Measurements from ENCODE around the gene NEGR1. TPM values are rescaled to one million over a fixed set of nuclear protein-coding genes. Genes with fewer than 3 reads are reported as not detected.

Gene NEGR1
- total RNA-seq, 1 experiment from 2014 or later = not detected

GRCh38 chr1:71565262-71565661 is 717.1 kb downstream of the NEGR1 start:
- in situ Hi-C loops (cut with HindIII; ENCODE audit: low pct_unique_long_range_greater_than_20kb, low sequenced_read_pairs) = no loop called here
- no peak for DNase-seq (ENCODE audit: low read depth, low spot score)

DNA sequence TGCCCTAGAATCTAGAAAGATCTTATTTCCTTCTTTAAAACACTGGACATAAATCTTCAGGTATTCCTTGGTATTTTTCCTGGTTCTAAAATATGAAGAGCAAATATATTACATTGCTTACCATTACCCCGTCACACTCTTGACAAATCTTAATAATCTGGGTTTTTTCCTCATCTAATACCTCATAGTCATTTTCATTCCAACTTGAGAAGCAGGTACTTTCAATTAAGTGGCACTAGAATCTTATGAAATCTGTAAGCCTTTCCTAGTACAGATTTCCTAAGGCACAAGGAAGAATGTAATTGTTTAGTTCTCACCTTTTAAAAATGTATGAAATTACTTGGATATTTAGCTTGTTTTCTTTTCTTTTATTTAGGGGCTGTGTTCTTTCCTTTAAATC is 720.0 kb downstream of the NEGR1 start:
- in situ Hi-C loops (cut with HindIII; ENCODE audit: low pct_unique_long_range_greater_than_20kb, low sequenced_read_pairs) = no loop called here
- DNase-seq (ENCODE audit: low read depth, low spot score) = no peak

- no peak for DNase-seq (ENCODE audit: low read depth, low spot score)
- in situ Hi-C loops (cut with HindIII; ENCODE audit: low pct_unique_long_range_greater_than_20kb, low sequenced_read_pairs) = no loop called here
Measured at GRCh38 chr1:71561729-71562128, 720.6 kb downstream of the NEGR1 start.

- in situ Hi-C loops (cut with HindIII; ENCODE audit: low pct_unique_long_range_greater_than_20kb, low sequenced_read_pairs) = no loop called here
Measured at GRCh38 chr1:71561206-71561605, 721.1 kb downstream of the NEGR1 start.

GRCh38 chr1:71559880-71560279 is 722.5 kb downstream of the NEGR1 start:
- in situ Hi-C loops (cut with HindIII; ENCODE audit: low pct_unique_long_range_greater_than_20kb, low sequenced_read_pairs) = no loop called here
- no peak for DNase-seq (ENCODE audit: low read depth, low spot score)

More at GRCh38 chr1:71561206-71561605, 721.1 kb downstream of the NEGR1 start:
- DNase-seq (ENCODE audit: low read depth, low spot score) = no peak

GRCh38 chr1:71557138-71557537 is 725.2 kb downstream of the NEGR1 start:
- no peak for DNase-seq (ENCODE audit: low read depth, low spot score)
- in situ Hi-C loops (cut with HindIII; ENCODE audit: low pct_unique_long_range_greater_than_20kb, low sequenced_read_pairs) = no loop called here

DNA sequence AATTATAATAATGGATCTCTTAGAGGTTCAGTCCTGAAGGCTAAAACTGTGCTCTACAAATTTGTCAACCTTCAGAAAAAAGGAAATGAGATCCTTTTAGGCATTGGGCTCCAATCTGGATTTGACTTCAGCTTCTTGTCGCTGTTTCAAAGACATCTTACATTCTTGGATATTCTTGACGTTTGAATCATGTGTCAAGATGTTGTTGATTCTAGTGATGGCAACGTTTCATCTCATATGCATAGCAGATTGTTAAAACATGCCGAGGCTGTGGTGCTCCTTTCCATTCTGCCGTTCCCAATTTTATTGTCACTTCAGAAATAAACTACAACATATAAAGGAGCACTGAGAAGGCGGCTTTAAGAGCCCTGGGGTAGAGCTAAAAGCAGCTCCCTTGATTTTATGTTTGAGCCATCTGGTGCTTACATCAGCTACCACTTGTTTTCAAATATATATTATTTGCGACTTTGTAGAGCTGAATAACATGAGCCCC is 733.9 kb downstream of the NEGR1 start:
- in situ Hi-C loops (cut with HindIII; ENCODE audit: low pct_unique_long_range_greater_than_20kb, low sequenced_read_pairs) = no loop called here
- no peak for DNase-seq (ENCODE audit: low read depth, low spot score)

DNA sequence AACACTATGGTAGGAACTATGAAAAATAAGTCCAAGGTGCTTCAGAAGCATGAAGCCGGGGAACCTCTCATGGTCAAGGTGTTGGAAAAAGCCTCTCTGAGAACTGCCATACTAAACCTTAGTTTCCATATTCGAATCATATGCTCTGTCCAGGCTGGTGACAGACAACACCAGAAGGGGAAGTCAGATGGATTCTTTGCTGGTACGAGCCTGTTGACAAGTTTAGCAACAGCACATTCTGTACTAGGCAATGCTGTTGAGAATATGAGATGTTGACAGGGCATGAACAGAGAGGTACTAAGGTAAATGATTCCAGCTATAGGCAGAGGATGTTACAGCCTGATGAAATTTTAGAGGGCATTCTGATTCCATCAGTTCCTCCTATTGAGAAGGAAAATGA is 740.2 kb downstream of the NEGR1 start:
- DNase-seq (ENCODE audit: low read depth, low spot score) = no peak
- in situ Hi-C loops (cut with HindIII; ENCODE audit: low pct_unique_long_range_greater_than_20kb, low sequenced_read_pairs) = no loop called here

GRCh38 chr1:71533950-71534349 is 748.4 kb downstream of the NEGR1 start:
- in situ Hi-C loops (cut with HindIII; ENCODE audit: low pct_unique_long_range_greater_than_20kb, low sequenced_read_pairs) = no loop called here
- DNase-seq (ENCODE audit: low read depth, low spot score) = no peak

DNA sequence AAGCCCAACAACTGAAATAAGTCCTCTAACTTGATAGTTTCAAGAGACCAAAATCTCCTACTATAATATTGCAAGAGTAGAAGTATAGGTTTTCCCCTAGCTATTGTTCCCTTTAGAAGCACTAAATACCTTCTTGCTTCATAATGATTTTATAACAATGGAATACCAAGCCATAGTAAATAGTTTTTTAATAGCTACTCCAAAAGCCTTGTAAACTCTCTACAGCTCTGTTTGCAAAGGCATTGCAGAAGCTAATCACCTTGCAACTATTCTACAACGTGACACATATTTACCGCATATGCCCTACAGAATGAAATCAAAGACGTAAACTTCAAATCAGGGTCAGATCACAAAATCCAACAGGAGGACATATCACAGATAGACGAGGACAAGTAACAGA is 750.0 kb downstream of the NEGR1 start:
- in situ Hi-C loops (cut with HindIII; ENCODE audit: low pct_unique_long_range_greater_than_20kb, low sequenced_read_pairs) = no loop called here
- DNase-seq (ENCODE audit: low read depth, low spot score) = no peak

DNA sequence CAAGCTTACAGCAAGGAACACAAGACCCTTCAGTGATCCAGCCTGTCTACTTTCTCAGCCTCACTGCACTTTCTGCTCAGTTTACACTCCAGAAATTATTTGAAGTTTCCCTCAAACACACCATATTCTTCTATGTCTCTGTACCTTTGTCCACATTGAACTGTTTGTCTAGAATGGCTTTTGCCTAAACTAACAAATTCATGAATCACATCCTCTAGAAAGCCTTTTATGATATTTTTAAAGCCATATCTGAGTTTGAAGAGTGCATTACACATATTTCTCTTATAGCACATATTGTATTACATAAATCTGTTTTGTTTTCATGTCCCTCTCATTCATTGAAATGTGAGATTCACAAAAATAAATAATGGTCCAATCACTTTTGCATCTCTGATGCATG is 755.5 kb downstream of the NEGR1 start:
- DNase-seq (ENCODE audit: low read depth, low spot score) = no peak
- in situ Hi-C loops (cut with HindIII; ENCODE audit: low pct_unique_long_range_greater_than_20kb, low sequenced_read_pairs) = no loop called here

DNA sequence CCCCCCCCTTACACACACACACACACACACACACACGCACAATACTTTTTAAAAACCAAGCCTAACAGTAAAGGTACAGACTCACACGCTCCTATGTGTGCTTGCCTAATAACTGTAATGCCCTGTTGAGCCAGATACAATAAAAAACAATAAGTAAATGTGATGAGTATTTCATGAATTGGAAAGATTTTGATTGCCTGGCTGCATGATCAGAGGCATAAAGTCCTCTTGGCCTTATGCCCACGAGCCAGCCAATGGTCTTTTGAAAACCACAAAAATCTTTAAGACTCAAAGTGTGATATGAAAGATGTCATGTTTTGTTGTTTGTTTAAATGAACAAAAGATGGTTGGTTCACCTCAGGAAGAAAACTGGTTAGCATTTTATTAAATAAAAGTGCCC is 759.6 kb downstream of the NEGR1 start:
- in situ Hi-C loops (cut with HindIII; ENCODE audit: low pct_unique_long_range_greater_than_20kb, low sequenced_read_pairs) = no loop called here
- DNase-seq (ENCODE audit: low read depth, low spot score) = no peak

DNA sequence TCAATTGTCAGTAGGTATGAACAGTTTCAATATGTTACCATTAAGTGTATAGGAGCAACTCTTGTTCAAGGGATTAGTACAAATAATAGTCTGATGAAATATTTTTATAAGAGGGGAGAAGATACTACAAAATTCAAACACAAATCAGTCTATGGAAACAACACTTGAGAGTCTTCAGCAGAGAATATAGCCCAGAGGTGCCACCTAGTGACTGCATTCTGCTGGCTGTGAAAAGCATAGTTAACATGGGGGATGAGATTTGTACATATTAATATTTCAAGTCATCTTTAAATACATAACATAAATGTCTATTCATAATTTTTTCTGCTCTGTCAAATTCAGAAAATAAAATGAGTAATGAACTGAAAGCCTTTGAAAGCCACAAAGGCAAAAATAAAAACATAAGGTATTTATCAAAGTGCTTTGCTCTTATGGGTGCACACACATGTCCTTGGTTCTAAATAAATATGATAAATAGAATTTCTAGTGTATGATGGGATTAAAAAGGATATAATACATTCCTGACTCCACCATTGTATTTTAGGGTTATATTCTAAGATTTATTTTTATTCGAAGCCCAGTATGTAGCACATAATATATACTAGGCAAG is 760.6 kb downstream of the NEGR1 start:
- in situ Hi-C loops (cut with HindIII; ENCODE audit: low pct_unique_long_range_greater_than_20kb, low sequenced_read_pairs) = no loop called here
- DNase-seq (ENCODE audit: low read depth, low spot score) = peak; percentile 57

DNA sequence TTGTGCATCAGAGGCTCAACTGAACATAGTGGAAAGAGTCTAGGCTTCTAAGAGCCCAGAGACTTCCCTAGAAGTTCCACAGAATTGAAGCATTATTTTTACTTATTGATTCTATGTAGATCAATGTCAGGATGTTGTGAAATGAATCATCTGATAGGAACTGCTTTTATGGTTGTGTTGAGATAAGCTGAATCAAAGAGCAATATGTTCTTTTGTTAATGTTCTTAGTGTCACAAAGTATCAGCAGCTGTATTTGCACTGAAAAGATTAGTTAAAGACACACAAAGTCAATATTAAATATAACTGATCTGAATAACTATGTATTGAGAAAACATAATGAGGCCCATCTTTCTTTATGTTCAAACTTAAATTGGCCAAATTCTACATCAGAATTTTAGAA is 770.8 kb downstream of the NEGR1 start:
- no peak for DNase-seq (ENCODE audit: low read depth, low spot score)
- in situ Hi-C loops (cut with HindIII; ENCODE audit: low pct_unique_long_range_greater_than_20kb, low sequenced_read_pairs) = no loop called here

GRCh38 chr1:71510725-71511124 is 771.6 kb downstream of the NEGR1 start:
- DNase-seq (ENCODE audit: low read depth, low spot score) = no peak
- in situ Hi-C loops (cut with HindIII; ENCODE audit: low pct_unique_long_range_greater_than_20kb, low sequenced_read_pairs) = no loop called here

- no peak for DNase-seq (ENCODE audit: low read depth, low spot score)
- in situ Hi-C loops (cut with HindIII; ENCODE audit: low pct_unique_long_range_greater_than_20kb, low sequenced_read_pairs) = no loop called here
Measured at GRCh38 chr1:71509051-71509595, 773.2 kb downstream of the NEGR1 start.

DNA sequence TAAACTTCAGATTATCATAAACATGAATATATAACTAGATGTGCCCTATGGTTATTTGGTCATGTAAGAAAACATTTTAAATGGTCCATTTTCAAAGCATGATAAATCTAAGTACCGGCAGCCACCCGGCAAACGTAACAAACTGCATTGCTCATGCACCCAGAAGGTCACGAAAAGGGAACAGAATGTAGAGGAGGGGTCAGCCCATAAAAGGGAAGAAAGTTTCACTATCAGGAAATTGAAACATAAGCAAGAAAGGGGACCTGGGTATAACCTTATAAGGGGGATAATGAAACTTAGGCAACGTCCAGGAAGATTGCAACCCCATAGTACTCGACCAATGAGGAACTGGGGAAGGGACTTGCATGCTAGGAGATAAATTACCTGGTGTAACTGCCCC is 780.3 kb downstream of the NEGR1 start:
- DNase-seq (ENCODE audit: low read depth, low spot score) = no peak
- in situ Hi-C loops (cut with HindIII; ENCODE audit: low pct_unique_long_range_greater_than_20kb, low sequenced_read_pairs) = no loop called here

GRCh38 chr1:71498542-71498941 is 783.8 kb downstream of the NEGR1 start:
- no peak for DNase-seq (ENCODE audit: low read depth, low spot score)
- in situ Hi-C loops (cut with HindIII; ENCODE audit: low pct_unique_long_range_greater_than_20kb, low sequenced_read_pairs) = no loop called here

- in situ Hi-C loops (cut with HindIII; ENCODE audit: low pct_unique_long_range_greater_than_20kb, low sequenced_read_pairs) = no loop called here
- DNase-seq (ENCODE audit: low read depth, low spot score) = no peak
Measured at GRCh38 chr1:71494163-71494562, 788.2 kb downstream of the NEGR1 start.

All from SK-MEL-5 (cell line).